Calu3 (cell line): Measurements from ENCODE around the gene ZNF792. TPM values are rescaled to one million over a fixed set of nuclear protein-coding genes. Genes with fewer than 3 reads are reported as not detected.
A peak's percentile ranks its signal among the peaks of the same experiment; 100 is the strongest.

ENCODE experiments used
- BruUV-seq: library from RNA; stranded (reverse); fragments of 400-500 nt; replicated peaks from 2 replicates; lab custom pipeline; 2021; lab: Mats Ljungman, UMichigan
- CTCF ChIA-PET: fragments of 300-600 bp; sonication (Branson Sonifier 250); formaldehyde crosslinking; loops from one replicate; lab custom pipeline; 2022; ENCODE audit warnings: antibody characterized with exemption; lab: Charles Lee
- DNase-seq: peaks from one replicate; pipeline ENCODE4 v3.0.0; 2022
- H3K27ac Mint-ChIP-seq: one replicate; pipeline ENCODE4 v1.8.0; 2022; ENCODE audit warnings: mixed read lengths; ENCODE audit not compliant: unreplicated experiment
- H3K27me3 Mint-ChIP-seq: one replicate; pipeline ENCODE4 v1.8.0; 2022; ENCODE audit warnings: mixed read lengths; ENCODE audit not compliant: unreplicated experiment
- H3K36me3 Mint-ChIP-seq: one replicate; pipeline ENCODE4 v1.8.0; 2022; ENCODE audit warnings: mild to moderate bottlenecking, moderate library complexity, mixed read lengths; ENCODE audit not compliant: insufficient read depth, unreplicated experiment
- H3K4me1 Mint-ChIP-seq: one replicate; pipeline ENCODE4 v1.8.0; 2022; ENCODE audit warnings: mild to moderate bottlenecking, low read depth, mixed read lengths; ENCODE audit not compliant: unreplicated experiment
- H3K4me3 Mint-ChIP-seq: one replicate; pipeline ENCODE4 v1.8.0; 2022; ENCODE audit warnings: mild to moderate bottlenecking, low read depth, moderate library complexity, mixed read lengths; ENCODE audit not compliant: unreplicated experiment
- H3K9me3 Mint-ChIP-seq: one replicate; pipeline ENCODE4 v1.8.0; 2022; ENCODE audit warnings: low read depth, mixed read lengths; ENCODE audit not compliant: unreplicated experiment
- CTCF ChIP-seq: fragments of 200-600 bp; IDR thresholded peaks from one replicate; pipeline ENCODE4 v1.8.0; 2022; ENCODE audit warnings: antibody characterized with exemption; ENCODE audit not compliant: unreplicated experiment
- intact Hi-C: fragments of 100-400 bp; cut with micrococcal nuclease; formaldehyde crosslinking; loops from one replicate; pipeline ENCODE4 v1.10.0; 2022; ENCODE audit not compliant: unreplicated experiment
- total RNA-seq: library from RNA; stranded (reverse); gene quantifications from 2 replicates; pipeline ENCODE4 v1.2.3, GENCODE V29; 2022

The ZNF792 gene
- total RNA-seq, 1 experiment from 2014 or later: 9.3 TPM

GRCh38 chr19:34960940-34961679 lies 2.9 kb downstream of the ZNF792 start:
- no TSS peak for BruUV-seq
- no peaks in the 10 kb centered on the region for H3K27me3 Mint-ChIP-seq
- H3K36me3 Mint-ChIP-seq: peaks cover 31% of the 10 kb centered on the region

GRCh38 chr19:34960103-34960805 lies 3.8 kb downstream of the ZNF792 start:
- H3K27ac Mint-ChIP-seq: no peak overlapping the region
- peaks cover 28% of the 10 kb centered on the region for H3K9me3 Mint-ChIP-seq
- H3K4me1 Mint-ChIP-seq: peaks cover 20% of the 10 kb centered on the region
- H3K36me3 Mint-ChIP-seq: peaks cover 31% of the 10 kb centered on the region
- intact Hi-C loops: loop anchor here (10.0 kb wide), 1 partner anchor 185 kb away; the partner anchor contains the start of gene ZNF599
- no peak for TF ChIP-seq CTCF
- H3K4me3 Mint-ChIP-seq: no peak overlapping the region
- DNase-seq: no peak
- CTCF ChIA-PET: no interaction called here
- H3K27me3 Mint-ChIP-seq: no peaks in the 10 kb centered on the region
- no TSS peak for BruUV-seq

More at GRCh38 chr19:34960940-34961679, 2.9 kb downstream of the ZNF792 start:
- CTCF ChIA-PET: no interaction called here
- DNase-seq: no peak
- H3K4me1 Mint-ChIP-seq: peaks cover 28% of the 10 kb centered on the region
- H3K9me3 Mint-ChIP-seq: peaks cover 24% of the 10 kb centered on the region
- intact Hi-C loops: loop anchor here (10.0 kb wide), 1 partner anchor 186 kb away; the partner anchor contains the start of gene ZNF599
- no peak overlapping the region for H3K4me3 Mint-ChIP-seq
- no peak for TF ChIP-seq CTCF
- no peak overlapping the region for H3K27ac Mint-ChIP-seq

GRCh38 chr19:34959021-34959420 lies 5.0 kb downstream of the ZNF792 start:
- H3K4me1 Mint-ChIP-seq: peaks cover 19% of the 10 kb centered on the region
- H3K4me3 Mint-ChIP-seq: no peak overlapping the region
- peaks cover 31% of the 10 kb centered on the region for H3K9me3 Mint-ChIP-seq
- no peaks in the 10 kb centered on the region for H3K27me3 Mint-ChIP-seq
- CTCF ChIA-PET: no interaction called here
- peaks cover 31% of the 10 kb centered on the region for H3K36me3 Mint-ChIP-seq
- no peak for TF ChIP-seq CTCF
- H3K27ac Mint-ChIP-seq: no peak overlapping the region
- DNase-seq: no peak
- BruUV-seq: no TSS peak
- intact Hi-C loops: no loop called here

GRCh38 chr19:34957830-34958751 lies 5.9 kb downstream of the ZNF792 start:
- CTCF ChIA-PET: no interaction called here
- DNase-seq: no peak
- peaks cover 31% of the 10 kb centered on the region for H3K9me3 Mint-ChIP-seq
- intact Hi-C loops: no loop called here
- no peak overlapping the region for H3K4me3 Mint-ChIP-seq
- no peaks in the 10 kb centered on the region for H3K27me3 Mint-ChIP-seq
- H3K4me1 Mint-ChIP-seq: peaks cover 15% of the 10 kb centered on the region
- no peak overlapping the region for H3K27ac Mint-ChIP-seq
- TF ChIP-seq CTCF: no peak
- H3K36me3 Mint-ChIP-seq: peaks cover 25% of the 10 kb centered on the region
- TSS peak; percentile 15 for BruUV-seq
